Forelimb muscle (tissue), 1 donor: ENCODE results near the gene CANX. TPM values are rescaled to one million over a fixed set of nuclear protein-coding genes. Genes with fewer than 3 reads are reported as not detected.
"Not testable (repeated sequence)": the region's sequence is repeated elsewhere in the genome, so short reads cannot be mapped to it uniquely, and the experiment has no call there.

Source experiments
- DNase-seq: peaks from one replicate; pipeline ENCODE4 v3.0.0-alpha.2; 2013; ENCODE audit warnings: low read depth
- polyA plus RNA-seq: library from polyadenylated mRNA; unstranded; fragments of 120-200 nt; gene quantifications from one replicate; pipeline ENCODE4 v1.2.1, GENCODE V29; 2013; ENCODE audit not compliant: insufficient read length

CANX gene, protein sequence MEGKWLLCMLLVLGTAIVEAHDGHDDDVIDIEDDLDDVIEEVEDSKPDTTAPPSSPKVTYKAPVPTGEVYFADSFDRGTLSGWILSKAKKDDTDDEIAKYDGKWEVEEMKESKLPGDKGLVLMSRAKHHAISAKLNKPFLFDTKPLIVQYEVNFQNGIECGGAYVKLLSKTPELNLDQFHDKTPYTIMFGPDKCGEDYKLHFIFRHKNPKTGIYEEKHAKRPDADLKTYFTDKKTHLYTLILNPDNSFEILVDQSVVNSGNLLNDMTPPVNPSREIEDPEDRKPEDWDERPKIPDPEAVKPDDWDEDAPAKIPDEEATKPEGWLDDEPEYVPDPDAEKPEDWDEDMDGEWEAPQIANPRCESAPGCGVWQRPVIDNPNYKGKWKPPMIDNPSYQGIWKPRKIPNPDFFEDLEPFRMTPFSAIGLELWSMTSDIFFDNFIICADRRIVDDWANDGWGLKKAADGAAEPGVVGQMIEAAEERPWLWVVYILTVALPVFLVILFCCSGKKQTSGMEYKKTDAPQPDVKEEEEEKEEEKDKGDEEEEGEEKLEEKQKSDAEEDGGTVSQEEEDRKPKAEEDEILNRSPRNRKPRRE
- 196 TPM for polyA plus RNA-seq

DNA sequence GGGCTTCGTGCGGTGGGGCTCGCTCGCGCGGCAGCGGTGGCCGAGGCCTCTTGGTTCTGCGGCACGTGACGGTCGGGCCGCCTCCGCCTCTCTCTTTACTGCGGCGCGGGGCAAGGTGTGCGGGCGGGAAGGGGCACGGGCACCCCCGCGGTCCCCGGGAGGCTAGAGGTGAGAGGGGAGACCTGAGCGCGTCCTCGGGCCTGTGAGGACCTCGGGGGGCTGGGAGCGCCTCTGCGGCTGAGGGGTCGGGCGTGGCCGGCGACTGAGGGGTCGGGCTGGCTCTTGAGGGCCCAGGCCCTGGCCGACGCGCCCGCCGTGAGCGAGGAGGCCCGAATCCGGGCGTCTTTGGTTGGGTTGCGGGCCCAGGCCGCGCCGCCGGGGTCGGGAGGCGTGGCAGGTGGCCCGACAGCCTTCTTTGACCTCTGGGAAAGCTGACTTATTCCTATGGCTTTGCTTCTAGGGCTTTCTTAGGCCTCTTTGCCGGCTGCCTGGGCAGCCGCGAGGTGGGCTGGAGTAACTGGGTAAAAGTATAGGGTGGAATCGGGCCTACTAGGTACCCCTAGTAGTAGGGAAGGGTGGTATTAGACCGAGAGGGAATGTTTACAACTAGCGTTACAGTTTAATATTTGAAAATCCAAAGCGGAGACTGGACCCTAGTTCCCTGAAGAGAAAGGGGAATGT lies at the start of gene CANX:
Gene CANX, plus strand, starts transcription at position 33 of the 681 bp plus-strand sequence. CDS start 6,715 bp downstream, outside the sequence.
- DNase-seq, result no peak

DNA sequence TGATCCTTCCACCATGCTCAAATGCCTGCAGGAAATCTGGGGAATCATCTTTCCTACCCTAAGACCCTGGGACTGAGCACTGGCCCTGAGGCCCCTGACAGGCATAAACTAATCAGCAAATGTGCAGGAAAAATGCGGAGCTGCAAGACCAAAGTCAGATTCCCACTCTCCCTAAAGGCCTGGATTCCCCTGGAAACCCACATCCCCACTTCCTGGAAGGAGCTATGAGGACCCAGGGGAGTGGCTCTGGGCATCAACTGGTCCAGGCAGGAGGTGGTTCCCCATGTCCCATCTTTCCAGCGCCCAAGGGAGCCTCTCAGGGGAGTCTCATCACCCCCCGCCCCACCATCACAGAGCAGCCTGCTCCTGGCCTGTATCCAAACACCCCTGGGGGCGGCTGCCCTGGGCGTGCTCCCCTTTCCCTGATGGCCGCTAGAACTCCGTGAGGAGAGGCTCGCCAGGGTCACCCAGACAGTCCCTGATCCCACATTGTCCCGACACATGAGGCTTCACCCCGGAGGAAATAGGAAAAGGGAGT lies 49.5 kb upstream of the CANX start:
- not testable (repeated sequence) for DNase-seq

DNA sequence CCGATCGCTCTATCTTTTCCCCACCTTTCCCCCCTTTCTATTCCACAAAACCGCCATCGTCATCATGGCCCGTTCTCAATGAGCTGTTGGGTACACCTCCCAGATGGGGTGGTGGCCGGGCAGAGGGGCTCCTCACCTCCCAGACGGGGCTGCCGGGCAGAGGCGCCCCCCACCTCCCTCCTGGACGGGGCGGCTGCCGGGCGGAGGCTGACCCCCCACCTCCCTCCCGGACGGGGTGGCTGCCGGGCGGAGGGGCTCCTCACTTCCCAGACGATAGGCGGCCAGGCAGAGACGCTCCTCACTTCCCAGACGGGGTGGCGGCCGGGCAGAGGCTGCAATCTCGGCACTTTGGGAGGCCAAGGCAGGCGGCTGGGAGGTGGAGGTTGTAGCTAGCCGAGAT lies 48.5 kb upstream of the CANX start:
- DNase-seq, result not testable (repeated sequence)

DNA sequence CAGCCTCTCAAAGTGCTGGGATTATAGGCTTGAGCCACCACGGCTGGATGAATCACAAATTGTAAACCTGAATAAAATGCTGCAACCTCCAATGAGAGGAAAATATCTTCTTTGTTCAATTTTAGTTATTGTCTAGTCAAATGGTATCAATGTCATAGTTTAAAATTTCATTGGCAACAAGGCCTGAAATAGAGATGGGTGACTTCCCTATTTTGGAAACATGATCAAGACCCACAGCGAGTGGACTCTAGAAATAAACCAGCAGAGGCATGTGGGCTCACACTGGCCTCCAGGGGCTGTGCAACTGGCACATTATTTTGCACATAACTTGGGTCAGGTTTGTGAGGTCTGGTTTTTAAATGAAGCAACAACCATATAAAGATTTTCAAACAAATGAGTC lies 45.6 kb upstream of the CANX start:
- DNase-seq, result not testable (repeated sequence)

DNA sequence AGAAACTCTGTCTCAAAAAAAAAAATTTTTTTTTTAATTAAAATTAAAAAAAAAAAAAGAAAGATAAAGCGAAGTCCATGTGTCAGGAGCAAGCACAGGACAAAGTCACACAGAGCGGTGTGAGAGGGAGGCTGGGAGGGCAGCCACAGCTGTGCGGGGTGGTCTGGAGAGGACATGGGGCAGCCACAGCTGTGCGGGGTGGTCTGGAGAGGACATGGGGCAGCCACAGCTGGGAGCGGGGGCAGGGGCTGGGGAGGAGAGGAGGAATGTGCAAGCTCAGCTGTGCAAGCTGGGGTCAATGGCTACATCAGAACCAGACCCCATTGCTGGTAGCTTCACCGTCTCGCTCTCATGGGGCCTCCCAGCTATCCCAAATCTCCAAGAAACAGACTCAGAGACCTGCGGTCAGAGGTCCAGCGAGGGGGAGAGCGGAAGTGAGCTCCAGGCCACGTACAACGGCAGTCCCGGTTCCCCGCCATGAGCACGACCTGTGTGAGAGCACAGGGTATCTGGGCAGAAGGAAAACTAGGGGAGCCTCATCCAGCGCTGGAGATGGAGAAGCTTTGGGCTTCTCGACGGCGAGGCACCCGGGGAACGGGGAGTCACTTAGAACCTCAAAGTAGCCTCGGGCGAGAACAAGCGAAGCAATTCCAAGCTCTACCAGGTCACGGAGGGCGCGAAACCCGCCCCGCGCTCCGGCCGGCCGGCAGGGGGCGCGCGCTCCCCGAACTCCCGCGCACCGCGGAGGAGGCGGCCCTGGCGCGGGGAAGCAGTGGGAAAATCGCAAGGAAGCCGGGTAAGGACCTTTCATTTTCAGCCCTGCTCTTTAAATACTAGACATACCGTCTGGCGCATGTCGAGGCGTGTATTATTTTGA lies 41.2 kb upstream of the CANX start:
- DNase-seq, result not testable (repeated sequence)

DNA sequence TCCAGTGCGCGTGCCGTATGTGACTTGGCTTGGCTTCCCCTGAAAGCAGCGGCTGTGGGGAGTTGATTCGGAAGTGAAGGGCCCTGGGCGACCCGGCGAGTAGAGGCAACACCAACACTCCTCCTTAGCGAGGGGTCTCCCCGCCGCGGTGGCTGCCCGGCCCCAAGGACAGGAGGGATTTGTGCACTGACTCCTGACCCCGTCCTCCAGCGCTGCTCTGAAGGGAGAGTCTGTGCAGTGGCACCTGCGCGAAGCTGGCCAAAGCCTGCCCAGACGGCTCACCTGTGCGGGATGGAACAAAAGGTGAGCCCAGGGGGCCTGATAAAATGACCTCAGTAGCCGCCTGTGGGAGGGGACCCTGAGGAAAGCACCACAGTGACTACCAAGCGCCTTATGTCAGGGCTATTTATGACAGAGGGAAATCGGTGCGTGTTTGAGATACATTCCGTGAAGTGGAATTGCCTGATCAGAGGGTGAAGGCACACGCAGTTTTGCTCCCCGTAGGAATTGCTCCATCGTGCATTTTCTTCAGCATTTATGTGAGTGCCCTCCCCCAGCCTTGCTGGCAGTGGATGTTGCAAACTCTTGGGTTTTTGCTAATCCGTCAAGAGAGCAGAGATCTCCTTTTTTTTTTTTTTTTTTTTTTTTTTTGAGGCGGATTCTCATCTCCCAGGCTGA lies 40.4 kb upstream of the CANX start:
- DNase-seq, result not testable (repeated sequence)

DNA sequence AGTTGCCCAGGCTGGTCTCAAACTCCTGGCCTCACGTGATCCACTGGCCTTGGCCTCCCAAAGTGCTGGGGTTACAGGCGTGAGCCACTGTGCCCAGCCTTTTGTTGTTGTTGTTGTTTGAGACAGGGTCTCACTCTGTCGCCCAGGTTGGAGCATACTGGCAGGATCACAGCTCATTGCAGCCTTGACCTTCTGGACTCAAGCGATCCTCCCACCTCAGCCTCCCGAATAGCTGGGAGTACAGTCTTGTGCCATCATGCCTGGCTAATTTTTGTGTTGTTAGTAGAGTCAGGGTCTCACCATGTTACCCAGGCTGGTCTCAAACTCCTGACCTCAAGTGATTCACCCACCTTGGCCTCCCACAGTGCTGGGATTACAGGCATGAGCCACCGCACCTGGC lies 37.1 kb upstream of the CANX start:
- not testable (repeated sequence) for DNase-seq

DNA sequence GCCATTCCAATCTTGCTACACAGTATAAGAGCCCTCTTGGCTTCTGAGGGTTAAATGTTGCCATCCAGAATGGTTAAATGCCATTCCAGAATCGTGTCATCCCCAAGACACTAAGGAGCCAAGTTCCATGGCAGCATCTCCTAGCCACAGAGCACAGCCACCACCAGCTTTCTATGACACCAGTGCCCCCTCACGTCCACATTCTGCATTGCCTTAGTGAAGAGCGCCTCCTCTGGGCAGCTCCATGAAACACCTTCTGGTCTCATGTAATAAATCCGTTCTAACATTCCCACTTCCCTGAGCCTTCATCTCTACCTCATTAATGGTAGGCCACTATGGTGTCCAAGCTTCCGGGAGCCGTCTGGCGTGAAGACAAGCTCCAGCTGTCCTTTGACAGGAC lies 30.4 kb upstream of the CANX start:
- no peak for DNase-seq

DNA sequence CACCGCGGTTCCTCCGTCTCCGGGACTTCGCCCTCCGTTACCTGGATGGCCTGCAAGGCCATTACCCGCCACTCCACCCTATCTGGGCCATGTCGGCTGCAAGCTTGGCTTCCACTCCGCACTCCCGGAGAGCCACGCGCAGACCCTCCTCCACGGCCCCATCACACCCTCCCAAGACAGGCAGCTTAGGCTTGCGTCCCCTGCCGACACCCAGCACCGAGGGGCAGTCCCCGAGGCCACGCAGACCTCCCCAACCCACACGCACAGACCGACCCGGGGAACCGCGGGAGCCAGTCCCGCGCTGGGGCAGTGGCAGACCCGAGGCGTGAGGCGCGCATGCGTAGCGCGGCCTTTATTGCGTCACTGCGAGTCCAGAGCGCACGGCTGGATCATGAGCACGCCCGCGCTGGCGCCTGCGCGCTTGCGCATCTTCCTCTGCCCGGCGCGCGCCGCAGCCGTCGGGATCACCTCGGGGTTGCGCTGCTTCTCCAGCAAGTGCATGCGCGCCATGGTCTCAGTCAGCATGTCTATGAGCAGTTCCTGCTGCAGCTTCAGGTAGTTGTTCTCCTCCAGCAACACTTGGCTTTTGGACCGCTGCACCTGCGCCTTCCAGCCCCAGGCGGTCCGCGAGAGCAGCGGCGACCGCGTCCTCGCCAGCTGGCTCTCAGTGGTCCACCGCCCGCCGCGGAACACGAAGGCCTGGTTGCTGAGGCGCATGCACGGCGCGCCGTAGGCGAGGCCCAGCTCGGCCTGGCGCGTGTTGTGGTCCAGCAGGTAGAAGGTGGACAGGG lies 20.3 kb upstream of the CANX start:
- DNase-seq, result peak; percentile 96

DNA sequence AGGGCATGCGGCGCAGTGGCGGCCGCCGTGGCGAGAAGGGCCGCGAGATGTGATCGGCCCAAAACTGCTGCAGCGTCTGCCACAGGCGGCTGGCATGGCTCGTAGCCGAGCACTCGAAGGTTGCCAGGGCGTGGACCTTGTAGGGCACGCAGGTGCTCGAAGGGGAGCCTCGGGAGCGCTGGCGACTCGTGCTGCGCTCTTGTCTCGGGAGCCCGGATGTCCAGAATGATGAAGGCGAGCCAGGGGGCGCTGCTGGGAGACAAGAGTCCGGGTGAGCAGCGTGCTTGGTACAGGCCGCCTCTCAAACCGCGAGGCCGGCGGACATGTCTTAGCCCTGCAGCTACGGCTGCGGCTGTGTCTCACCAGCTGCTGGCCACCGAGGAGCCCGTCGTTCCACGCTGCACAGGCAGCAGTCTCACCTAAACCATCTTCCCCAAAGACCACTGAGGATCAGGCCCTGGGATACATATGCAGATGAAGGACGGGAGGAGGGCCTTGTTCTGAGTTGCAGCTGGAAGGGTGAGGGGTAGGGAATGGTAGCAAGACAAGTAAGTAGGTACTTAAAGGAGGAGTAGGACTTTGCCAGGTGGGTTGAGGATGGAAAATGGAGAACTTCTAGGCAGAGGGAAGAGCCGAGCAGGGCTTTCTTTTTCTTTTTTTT lies 19.6 kb upstream of the CANX start:
- no peak for DNase-seq

DNA sequence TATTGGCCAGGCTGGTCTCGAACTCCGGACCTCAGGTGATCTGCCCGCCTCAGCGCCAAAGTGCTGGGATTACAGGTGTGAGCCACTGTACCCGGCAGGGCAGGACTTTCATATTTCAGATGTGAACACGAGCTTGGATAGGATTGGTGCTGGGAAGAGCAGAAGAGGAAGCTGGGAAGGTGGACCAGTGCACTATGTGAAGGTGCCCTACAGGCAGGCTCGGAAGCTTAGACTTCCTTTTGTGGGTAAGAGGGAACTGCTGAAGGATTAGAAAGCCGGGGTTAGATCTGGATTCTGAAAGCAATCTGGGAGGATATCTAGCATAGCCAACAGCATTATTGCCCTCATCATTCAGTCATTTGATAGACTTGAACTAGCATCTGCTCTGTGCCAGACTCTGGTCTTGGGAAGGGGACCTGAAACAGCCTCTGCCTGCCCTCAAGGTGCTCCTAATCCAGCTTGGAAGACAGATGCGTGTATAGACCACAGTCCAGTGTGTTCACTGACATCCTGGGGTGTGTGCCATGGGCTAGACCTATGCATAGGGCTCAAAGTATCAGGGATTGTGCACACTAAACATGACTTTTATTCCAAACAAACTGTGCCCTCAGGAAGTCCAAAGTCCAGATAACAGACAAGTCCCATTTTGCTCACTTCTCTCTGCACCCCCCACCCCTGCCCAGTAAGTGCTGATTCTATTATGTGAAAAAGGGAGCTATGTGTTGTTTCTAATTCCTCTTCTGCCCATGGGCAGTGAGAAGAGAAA lies 18.6 kb upstream of the CANX start:
- no peak for DNase-seq

DNA sequence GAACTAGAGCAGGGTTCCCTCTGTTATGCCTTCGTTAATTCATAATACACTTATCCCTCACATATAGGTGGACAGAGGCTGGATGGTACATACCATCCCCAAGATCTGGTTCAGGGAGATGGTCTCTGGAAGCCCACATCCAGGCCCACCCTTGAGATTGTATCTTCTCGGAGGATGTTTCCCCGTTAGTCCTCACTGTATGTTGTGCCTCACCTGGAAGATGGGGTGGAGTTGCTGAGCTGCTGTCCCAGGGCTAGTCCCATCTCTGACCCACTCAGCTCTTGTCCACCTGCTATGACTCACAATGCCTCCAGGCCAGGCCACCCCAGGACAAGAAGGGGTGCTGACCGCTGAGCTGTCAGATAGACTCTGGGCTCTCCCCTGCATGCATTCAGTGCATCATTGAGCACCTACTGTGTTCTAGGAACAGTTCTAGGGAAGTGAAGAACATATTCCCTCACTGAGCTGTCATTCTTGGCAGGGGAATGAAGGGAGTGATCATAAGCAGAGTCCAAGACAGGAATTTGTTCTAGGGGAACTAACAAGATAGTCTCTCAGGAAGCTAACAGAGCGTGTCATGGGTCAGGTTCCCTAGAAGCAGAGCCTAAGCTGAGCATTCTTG lies 17.9 kb upstream of the CANX start, which contains the start of gene CBY3:
Gene CBY3, minus strand, starts transcription at position 255 of the 622 bp plus-strand sequence. Its CDS starts 116 bp downstream, at position 139.
- DNase-seq, result no peak

DNA sequence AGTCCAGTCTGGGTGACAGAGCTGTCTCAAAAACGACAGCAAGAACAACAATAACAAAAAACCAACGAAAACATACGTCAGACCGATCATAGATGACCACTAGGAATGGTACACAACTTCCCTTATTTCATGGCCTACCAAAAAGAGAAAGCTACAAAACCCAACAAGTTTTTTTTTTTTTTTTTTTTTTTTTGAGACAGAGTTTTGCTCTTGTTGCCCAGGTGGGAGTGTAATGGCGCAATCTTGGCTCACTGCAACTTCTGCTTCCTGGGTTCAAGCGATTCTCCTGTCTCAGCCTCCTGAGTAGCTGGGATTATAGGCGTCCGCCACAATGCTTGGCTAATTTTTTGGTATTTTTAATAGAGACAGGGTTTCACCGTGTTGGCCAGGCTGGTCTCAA lies 9.6 kb upstream of the CANX start:
- DNase-seq, result not testable (repeated sequence)

DNA sequence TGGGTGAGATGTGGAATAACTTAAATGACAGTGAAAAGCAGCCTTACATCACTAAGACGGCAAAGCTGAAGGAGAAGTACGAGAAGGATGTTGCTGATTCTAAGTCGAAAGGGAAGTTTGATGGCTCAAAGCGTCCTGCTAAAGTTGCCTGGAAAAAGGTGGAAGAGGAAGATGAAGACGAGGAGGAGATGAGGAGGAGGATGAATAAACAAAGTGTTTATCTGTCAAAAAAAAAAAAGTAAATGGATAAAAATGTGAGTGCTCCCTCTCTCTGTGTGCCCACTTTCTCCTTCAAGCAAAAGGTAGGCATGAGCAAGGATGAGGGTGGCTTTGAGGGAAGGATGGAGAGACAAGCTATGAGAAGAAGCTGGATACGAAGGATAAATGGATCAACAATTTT lies 4.2 kb upstream of the CANX start:
- no peak for DNase-seq

DNA sequence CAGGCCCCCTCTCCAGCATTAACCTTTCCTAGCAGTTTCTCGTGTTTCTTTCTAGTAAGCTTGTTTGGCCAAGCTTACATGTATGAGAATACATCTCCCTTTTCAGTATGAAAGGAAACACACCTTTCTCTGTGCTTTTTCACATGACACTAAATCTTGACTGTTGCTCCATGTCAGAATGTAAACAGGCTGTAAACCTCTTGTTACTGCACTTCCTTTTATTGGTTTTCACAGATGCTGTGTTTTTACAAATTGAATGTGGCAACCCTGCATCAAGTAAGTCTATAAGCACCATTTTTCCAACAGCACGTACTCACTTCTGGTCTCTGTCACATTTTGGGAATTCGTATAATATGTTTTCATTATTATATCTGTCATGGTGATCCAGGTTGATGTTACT lies 2.2 kb upstream of the CANX start:
- DNase-seq, result no peak

DNA sequence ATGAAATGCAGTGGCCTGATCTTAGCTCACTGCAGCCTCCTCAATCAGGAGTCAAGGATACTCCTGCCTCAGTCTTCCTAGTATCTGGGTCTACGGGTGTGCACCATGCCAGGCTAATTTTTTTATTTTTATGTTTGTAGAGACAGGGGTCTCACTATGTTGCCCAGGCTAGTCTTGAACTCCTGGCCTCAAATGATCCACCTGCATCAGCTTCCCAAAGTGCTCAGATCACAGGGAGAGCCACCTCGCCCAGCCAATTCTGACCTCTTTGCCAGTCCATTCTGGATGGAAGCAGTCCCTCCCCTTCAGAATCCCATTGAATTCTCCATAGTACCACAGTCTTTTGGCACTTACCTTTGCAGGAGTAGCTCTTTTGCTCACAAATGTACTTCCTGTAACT lies 1.7 kb upstream of the CANX start:
- no peak for DNase-seq

DNA sequence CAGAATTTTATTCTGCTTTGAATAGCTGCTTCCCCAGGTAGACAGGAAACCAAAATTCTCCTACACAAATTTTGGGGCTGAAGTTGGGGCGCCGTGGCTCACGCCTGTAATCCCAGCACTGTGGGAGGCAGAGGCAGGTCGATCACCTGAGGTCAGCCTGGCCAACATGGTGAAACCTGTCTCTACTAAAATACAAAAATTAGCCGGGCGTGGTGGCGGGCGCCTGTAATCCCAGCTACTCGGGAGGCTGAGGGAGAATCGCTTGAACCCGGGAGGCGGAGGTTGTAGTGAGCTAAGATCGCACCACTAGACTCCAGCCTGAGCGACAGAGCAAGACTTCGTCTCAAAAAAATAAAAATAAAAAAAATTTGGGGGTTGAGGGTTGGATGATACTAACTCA lies 1.2 kb upstream of the CANX start:
- not testable (repeated sequence) for DNase-seq
